SK-N-SH (cell line): ENCODE measurements around the gene IMPA2. TPM values are rescaled to one million over a fixed set of nuclear protein-coding genes. Genes with fewer than 3 reads are reported as not detected.

Experiments used
- CTCF ChIA-PET: fragments of 300-600, 350-600 bp; formaldehyde crosslinking; extraction: SDS; loops from one replicate; lab custom pipeline; 2021; lab: Yijun Ruan, JAX
- POLR2A ChIA-PET: fragments of 350-600 bp; sonication (Branson Sonifier 250); formaldehyde crosslinking; extraction: SDS; loops from one replicate; lab custom pipeline; 2020; ENCODE audit warnings: antibody characterized with exemption, inconsistent platforms; lab: Yijun Ruan, JAX
- DNase-seq: peaks from one replicate; pipeline ENCODE4 v3.0.0; 2012
- H2AFZ ChIP-seq: fragments of 200-600 bp; sonication (generic); 2 replicates; pipeline ENCODE4 v1.8.1; 2016; ENCODE audit warnings: antibody characterized with exemption, mild to moderate bottlenecking, low read depth
- H3F3A ChIP-seq: fragments of 200-600 bp; sonication (generic); replicated peaks from 2 replicates; pipeline ENCODE3; 2016; ENCODE audit warnings: antibody characterized with exemption, mild to moderate bottlenecking; ENCODE audit not compliant: insufficient read depth
- H3K27ac ChIP-seq, 2 experiments: fragments of 200-500 bp in 1 of 2; fragments of 200-600 bp in 1 of 2; sonication (Bioruptor generic) in 1 of 2; sonication (generic), shearing (Covaris generic) in 1 of 2; 2 replicates each; pipeline versions ENCODE4 v1.5.1 to v1.6.1; 2014 to 2016; ENCODE audit warnings: low read depth in 2 of 2, inconsistent platforms in 1 of 2, low read length in 1 of 2, mild to moderate bottlenecking in 1 of 2, mixed read lengths in 1 of 2
- H3K27me3 ChIP-seq: fragments of 200-600 bp; sonication (generic), shearing (Covaris generic); 2 replicates; pipeline ENCODE4 v1.6.1; 2016; ENCODE audit warnings: mixed run types; ENCODE audit not compliant: insufficient read depth
- H3K36me3 ChIP-seq, 2 experiments: fragments of 200-500 bp in 1 of 2; fragments of 200-600 bp in 1 of 2; sonication (Bioruptor generic) in 1 of 2; sonication (generic) in 1 of 2; replicated peaks in 1 of 2; 2 replicates each; pipeline versions ENCODE3 to v1.5.1; 2014 to 2016; ENCODE audit warnings: low read length in 1 of 2, mild to moderate bottlenecking in 1 of 2; ENCODE audit not compliant: insufficient read depth in 2 of 2, control insufficient read depth in 1 of 2
- H3K4me1 ChIP-seq, 2 experiments: fragments of 200-500 bp in 1 of 2; fragments of 200-600 bp in 1 of 2; sonication (Bioruptor generic) in 1 of 2; sonication (generic), shearing (Covaris generic) in 1 of 2; 2 replicates each; pipeline versions ENCODE4 v1.5.1 to v1.6.1; 2014 to 2016; ENCODE audit warnings: low read depth in 1 of 2, low read length in 1 of 2, mixed run types in 1 of 2; ENCODE audit not compliant: insufficient read depth in 2 of 2, control insufficient read depth in 1 of 2
- H3K4me2 ChIP-seq: fragments of 200-600 bp; sonication (generic), shearing (Covaris generic); 2 replicates; pipeline ENCODE4 v1.6.1; 2017; ENCODE audit warnings: mixed run types
- H3K4me3 ChIP-seq, 2 experiments: fragments of 200-500 bp in 1 of 2; fragments of 200-600 bp in 1 of 2; sonication (Bioruptor generic) in 1 of 2; sonication (generic), shearing (Covaris generic) in 1 of 2; 2 replicates each; pipeline versions ENCODE4 v1.5.1 to v1.8.1; 2014 to 2016; ENCODE audit warnings: low read depth in 2 of 2, inconsistent platforms in 1 of 2, low read length in 1 of 2, mild to moderate bottlenecking in 1 of 2, mixed read lengths in 1 of 2, moderate library complexity in 1 of 2
- H3K79me2 ChIP-seq: fragments of 200-600 bp; sonication (generic); 2 replicates; pipeline ENCODE4 v1.8.1; 2017; ENCODE audit warnings: mild to moderate bottlenecking; ENCODE audit not compliant: insufficient read depth
- H3K9ac ChIP-seq: fragments of 200-600 bp; sonication (generic); 2 replicates; pipeline ENCODE4 v1.6.1; 2017; ENCODE audit warnings: mixed run types
- H3K9me2 ChIP-seq: fragments of 200-600 bp; sonication (generic); 2 replicates; pipeline ENCODE4 v1.6.1; 2017; ENCODE audit warnings: mixed run types
- H3K9me3 ChIP-seq: fragments of 200-600 bp; sonication (generic); 2 replicates; pipeline ENCODE4 v1.6.1; 2017; ENCODE audit warnings: mixed run types, mild to moderate bottlenecking, moderate library complexity
- H4K20me1 ChIP-seq: fragments of 200-600 bp; sonication (generic); 2 replicates; pipeline ENCODE4 v1.6.1; 2017; ENCODE audit warnings: mild to moderate bottlenecking, mixed run types; ENCODE audit not compliant: insufficient read depth
- EZH2phosphoT487 ChIP-seq: fragments of 200-600 bp; sonication (generic); IDR thresholded peaks from 2 replicates; pipeline ENCODE4 v1.6.1; 2017; ENCODE audit warnings: low read depth, mixed run types, mild to moderate bottlenecking, antibody characterized with exemption, moderate library complexity, borderline replicate concordance
- GABPA ChIP-seq: IDR thresholded peaks from 2 replicates; pipeline ENCODE4 v1.4.0; 2012; ENCODE audit warnings: low read depth, mild to moderate bottlenecking
- MEF2A ChIP-seq: IDR thresholded peaks from 2 replicates; pipeline ENCODE4 v1.4.0; 2012; ENCODE audit warnings: low read depth, borderline replicate concordance
- NFIC ChIP-seq: IDR thresholded peaks from 2 replicates; pipeline ENCODE4 v1.4.0; 2012; ENCODE audit warnings: borderline replicate concordance
- TCF12 ChIP-seq: IDR thresholded peaks from 2 replicates; pipeline ENCODE4 v1.4.0; 2012
- WGBS: methylation state at CpG from one replicate; pipeline ENCODE4 v1.1.6; 2017; ENCODE audit warnings: low lambda C conversion rate; 5-methylcytosine and 5-hydroxymethylcytosine counted together
- polyA plus RNA-seq, 3 experiments: library from polyadenylated mRNA; depleted of rRNA; stranded (reverse); fragments of >200 nt; gene quantifications; 2 replicates each; pipeline ENCODE4 v1.2.3, GENCODE V29; 2012
- TF ChIP-seq, protein P1 (sequence below): fragments of 150-350 bp; IDR thresholded peaks from 2 replicates; pipeline ENCODE4 v1.6.1; 2017; ENCODE audit warnings: antibody characterized with exemption, low read length, low read depth, borderline replicate concordance
- TF ChIP-seq, protein P2 (sequence below): IDR thresholded peaks from 2 replicates; pipeline ENCODE4 v1.4.0; 2012; ENCODE audit warnings: low read depth, borderline replicate concordance
- TF ChIP-seq, protein P3 (sequence below): IDR thresholded peaks from 2 replicates; pipeline ENCODE4 v1.4.0; 2012; ENCODE audit warnings: low read depth, borderline replicate concordance
- TF ChIP-seq, protein P4 (sequence below): IDR thresholded peaks from 2 replicates; pipeline ENCODE4 v1.4.0; 2012; ENCODE audit warnings: low read depth
- TF ChIP-seq, protein P5 (sequence below): IDR thresholded peaks from 2 replicates; pipeline ENCODE4; 2012

IMPA2 gene
- polyA plus RNA-seq, 1 of the 3 experiments (the other 2 are of a cell fraction): 0.18 TPM

DNA sequence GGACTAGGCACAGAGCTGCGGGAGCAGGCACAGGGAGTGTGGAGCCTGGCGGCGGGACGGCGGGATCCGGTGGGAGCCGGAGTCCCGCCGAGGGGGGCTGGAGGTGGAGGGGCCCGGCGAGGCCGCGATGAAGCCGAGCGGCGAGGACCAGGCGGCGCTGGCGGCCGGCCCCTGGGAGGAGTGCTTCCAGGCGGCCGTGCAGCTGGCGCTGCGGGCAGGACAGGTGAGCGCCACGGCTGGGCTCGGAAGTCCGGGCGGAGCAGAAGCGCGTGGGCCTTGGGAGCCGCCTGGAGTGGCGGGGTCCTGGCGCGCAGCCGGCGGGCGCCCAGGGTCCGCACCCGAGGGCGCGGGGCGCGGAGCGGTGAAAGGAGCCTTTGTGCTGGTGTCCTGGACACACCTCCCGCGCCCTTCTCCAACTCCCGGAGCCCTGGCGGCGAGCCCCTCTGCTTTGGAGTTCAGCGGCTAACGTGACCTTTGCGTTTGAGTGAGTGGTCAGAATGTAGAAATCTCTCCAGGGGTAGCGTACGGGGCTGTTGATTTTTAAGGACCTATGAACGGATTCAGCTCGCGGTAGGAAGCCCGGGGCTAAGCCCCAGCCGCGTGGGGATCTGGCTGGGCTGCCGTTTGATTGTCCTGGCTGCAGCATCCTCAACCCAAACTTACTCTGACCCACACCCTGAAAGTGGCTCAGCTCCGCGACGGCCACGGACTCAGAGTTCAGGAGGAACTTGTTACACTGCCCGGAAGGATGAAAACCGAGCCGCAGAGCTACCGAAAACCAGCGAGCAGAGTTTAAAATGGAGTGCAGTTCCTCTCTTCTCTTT, 448 bp downstream of the IMPA2 start:
- no peaks in the 10 kb centered on the region for H4K20me1 ChIP-seq
- H3K27ac ChIP-seq: no peak overlapping the region
- H2AFZ ChIP-seq: no peak overlapping the region
- H3K4me1 ChIP-seq: peaks cover 0 to 7% of the 10 kb centered on the region in 2 experiments; a peak in 1 of 4 replicates
- peaks cover 66% of the 10 kb centered on the region for H3K27me3 ChIP-seq
- no peaks in the 10 kb centered on the region for H3K9me2 ChIP-seq
- no peaks in the 10 kb centered on the region for H3F3A ChIP-seq
- H3K9ac ChIP-seq: no peak overlapping the region
- ChIA-PET CTCF (interaction anchor here (0.9 to 1.4 kb wide), 3 partner anchors 13 to 57 kb away, joined by 3 to 7 read pairs (median 5); no protein-coding TSS in a partner anchor), POLR2A (interaction anchor here (0.5 kb wide), 1 partner anchor 66 kb away, joined by 3 read pairs; no protein-coding TSS in a partner anchor)
- no peaks in the 10 kb centered on the region for H3K9me3 ChIP-seq
- DNase-seq: no peak
- 2% methylated on average over 42 of the region's 71 CpGs for WGBS
- TF ChIP-seq NFIC: no peak
- TF ChIP-seq, protein P1, sequence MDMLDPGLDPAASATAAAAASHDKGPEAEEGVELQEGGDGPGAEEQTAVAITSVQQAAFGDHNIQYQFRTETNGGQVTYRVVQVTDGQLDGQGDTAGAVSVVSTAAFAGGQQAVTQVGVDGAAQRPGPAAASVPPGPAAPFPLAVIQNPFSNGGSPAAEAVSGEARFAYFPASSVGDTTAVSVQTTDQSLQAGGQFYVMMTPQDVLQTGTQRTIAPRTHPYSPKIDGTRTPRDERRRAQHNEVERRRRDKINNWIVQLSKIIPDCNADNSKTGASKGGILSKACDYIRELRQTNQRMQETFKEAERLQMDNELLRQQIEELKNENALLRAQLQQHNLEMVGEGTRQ: no peak
- peak overlapping the region; percentile 96 for H3K4me2 ChIP-seq
- peak overlapping the region; percentile 39 to 46 for H3K4me3 ChIP-seq
- no peaks in the 10 kb centered on the region for H3K36me3 ChIP-seq
- no peaks in the 10 kb centered on the region for H3K79me2 ChIP-seq

DNA sequence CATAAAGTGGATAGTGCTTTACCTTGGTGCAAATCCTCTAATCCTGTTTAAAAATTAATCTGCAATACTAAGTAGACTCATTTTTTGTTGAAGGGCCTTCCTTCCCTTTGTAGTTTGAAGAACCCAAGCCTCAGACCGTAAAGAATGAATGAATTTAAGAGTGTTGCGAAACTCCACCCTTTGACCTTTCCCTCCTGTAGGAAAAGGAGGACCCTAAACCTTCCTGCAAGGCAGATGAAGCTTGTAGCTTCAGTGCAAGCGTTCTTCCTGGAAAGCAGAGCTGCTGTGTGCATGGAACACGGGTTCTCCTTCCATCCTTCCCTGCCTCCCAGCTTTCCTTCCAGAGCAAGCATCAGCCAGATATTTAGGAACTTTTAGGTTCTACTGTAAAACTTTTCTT, 1.7 kb downstream of the IMPA2 start:
- Histone ChIP-seq H4K20me1 (no peaks in the 10 kb centered on the region), H2AFZ (no peak overlapping the region), H3K27ac (no peak overlapping the region), H3K4me2 (no peak overlapping the region), H3K9me3 (no peaks in the 10 kb centered on the region), H3K79me2 (no peaks in the 10 kb centered on the region), H3K9me2 (no peaks in the 10 kb centered on the region), H3K9ac (no peak overlapping the region), H3K36me3 (no peaks in the 10 kb centered on the region), H3F3A (no peaks in the 10 kb centered on the region), H3K4me1 (peaks cover 0 to 7% of the 10 kb centered on the region in 2 experiments; a peak in 1 of 4 replicates), H3K27me3 (peaks cover 78% of the 10 kb centered on the region), H3K4me3 (no peak overlapping the region)
- CTCF ChIA-PET: interaction anchor here (1.1 to 1.5 kb wide), 2 partner anchors 12 to 45 kb away, joined by 7 read pairs; no protein-coding TSS in a partner anchor
- WGBS: 54% methylated on average over 4 of the region's 4 CpGs
- DNase-seq: no peak
- POLR2A ChIA-PET: no interaction called here
- TF ChIP-seq MEF2A: no peak
- no peak for TF ChIP-seq TCF12
- TF ChIP-seq, protein P2, sequence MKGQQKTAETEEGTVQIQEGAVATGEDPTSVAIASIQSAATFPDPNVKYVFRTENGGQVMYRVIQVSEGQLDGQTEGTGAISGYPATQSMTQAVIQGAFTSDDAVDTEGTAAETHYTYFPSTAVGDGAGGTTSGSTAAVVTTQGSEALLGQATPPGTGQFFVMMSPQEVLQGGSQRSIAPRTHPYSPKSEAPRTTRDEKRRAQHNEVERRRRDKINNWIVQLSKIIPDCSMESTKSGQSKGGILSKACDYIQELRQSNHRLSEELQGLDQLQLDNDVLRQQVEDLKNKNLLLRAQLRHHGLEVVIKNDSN: no peak

DNA sequence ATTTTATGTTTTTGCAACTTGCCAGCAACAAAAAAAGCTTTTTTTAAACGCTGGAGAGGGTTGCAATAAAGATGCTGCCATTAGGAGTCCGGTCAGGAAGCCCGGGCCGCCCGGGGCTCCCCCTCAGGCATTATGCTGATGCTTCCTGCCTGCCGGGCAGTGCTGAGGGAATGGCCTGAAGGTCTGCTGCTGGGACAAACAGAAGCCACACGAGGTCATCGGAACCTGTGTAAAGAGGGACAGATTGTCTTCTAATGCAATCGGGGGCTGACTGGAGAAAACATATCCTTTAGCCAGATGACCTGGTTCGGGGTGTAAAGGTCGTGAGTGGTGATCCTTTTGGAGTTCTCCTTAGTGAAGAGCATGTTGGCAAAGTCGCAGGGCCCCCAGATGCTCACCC, 2.3 kb downstream of the IMPA2 start:
- Histone ChIP-seq H3K36me3 (no peaks in the 10 kb centered on the region), H3K9me3 (no peaks in the 10 kb centered on the region), H3K9me2 (no peaks in the 10 kb centered on the region), H3K79me2 (no peaks in the 10 kb centered on the region), H2AFZ (no peak overlapping the region), H3K4me2 (no peak overlapping the region), H3K27ac (no peak overlapping the region), H3K4me1 (peaks cover 0 to 7% of the 10 kb centered on the region in 2 experiments; a peak in 1 of 4 replicates), H4K20me1 (no peaks in the 10 kb centered on the region), H3K4me3 (no peak overlapping the region), H3K27me3 (peaks cover 84% of the 10 kb centered on the region), H3F3A (no peaks in the 10 kb centered on the region), H3K9ac (no peak overlapping the region)
- DNase-seq: no peak
- 23% methylated on average over 10 of the region's 12 CpGs for WGBS
- ChIA-PET POLR2A (no interaction called here), CTCF (interaction anchor here (1.0 to 1.5 kb wide), 3 partner anchors 12 to 45 kb away, joined by 3 to 7 read pairs (median 7); no protein-coding TSS in a partner anchor)
- TF ChIP-seq, protein P3, sequence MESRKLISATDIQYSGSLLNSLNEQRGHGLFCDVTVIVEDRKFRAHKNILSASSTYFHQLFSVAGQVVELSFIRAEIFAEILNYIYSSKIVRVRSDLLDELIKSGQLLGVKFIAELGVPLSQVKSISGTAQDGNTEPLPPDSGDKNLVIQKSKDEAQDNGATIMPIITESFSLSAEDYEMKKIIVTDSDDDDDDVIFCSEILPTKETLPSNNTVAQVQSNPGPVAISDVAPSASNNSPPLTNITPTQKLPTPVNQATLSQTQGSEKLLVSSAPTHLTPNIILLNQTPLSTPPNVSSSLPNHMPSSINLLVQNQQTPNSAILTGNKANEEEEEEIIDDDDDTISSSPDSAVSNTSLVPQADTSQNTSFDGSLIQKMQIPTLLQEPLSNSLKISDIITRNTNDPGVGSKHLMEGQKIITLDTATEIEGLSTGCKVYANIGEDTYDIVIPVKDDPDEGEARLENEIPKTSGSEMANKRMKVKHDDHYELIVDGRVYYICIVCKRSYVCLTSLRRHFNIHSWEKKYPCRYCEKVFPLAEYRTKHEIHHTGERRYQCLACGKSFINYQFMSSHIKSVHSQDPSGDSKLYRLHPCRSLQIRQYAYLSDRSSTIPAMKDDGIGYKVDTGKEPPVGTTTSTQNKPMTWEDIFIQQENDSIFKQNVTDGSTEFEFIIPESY: no peak
- TF ChIP-seq GABPA: no peak
- TF ChIP-seq, protein P4, sequence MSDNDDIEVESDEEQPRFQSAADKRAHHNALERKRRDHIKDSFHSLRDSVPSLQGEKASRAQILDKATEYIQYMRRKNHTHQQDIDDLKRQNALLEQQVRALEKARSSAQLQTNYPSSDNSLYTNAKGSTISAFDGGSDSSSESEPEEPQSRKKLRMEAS: no peak
- no peak for TF ChIP-seq EZH2phosphoT487
- TF ChIP-seq, protein P5, sequence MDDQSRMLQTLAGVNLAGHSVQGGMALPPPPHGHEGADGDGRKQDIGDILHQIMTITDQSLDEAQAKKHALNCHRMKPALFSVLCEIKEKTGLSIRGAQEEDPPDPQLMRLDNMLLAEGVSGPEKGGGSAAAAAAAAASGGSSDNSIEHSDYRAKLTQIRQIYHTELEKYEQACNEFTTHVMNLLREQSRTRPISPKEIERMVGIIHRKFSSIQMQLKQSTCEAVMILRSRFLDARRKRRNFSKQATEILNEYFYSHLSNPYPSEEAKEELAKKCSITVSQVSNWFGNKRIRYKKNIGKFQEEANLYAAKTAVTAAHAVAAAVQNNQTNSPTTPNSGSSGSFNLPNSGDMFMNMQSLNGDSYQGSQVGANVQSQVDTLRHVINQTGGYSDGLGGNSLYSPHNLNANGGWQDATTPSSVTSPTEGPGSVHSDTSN: no peak
